Ecto neural progenitor cell (in vitro differentiated cells): ENCODE data around the gene RTN4R.
"Not testable (repeated sequence)": the region's sequence is repeated elsewhere in the genome, so short reads cannot be mapped to it uniquely, and the experiment has no call there.

ENCODE experiments used
- DNase-seq: peaks from one replicate; pipeline ENCODE4 v3.0.0-alpha.2; 2018; ENCODE audit warnings: low spot score

RTN4R gene

DNA sequence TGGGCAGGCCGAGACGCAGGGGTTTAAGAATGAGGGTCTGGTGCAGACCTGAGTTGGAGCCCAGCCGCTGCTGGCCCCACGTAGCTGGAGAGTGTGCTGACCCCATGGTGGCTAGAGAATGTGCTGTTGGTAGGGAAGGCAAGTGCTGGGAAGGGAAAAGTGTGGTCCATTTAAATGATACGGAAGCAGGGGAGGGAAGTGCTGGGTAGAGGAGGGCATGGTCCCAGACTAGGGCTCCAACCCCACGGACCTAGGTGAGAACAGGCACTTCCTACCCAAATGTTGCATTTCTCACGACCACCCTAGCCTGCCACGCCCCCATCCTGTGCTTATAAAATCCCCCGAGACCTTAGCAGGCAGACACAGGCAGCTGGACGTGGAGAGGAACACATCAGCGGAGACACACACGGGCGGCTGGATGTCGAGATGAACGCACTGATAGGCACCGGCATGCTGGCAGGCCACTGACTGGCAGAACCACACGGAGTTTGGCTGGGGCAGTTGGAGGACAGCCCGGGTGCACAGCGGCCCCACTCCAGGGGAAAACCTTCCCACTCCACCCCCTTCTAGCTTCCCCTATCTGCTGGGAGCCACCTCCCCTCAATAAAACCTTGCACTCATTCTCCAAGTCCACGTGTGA lies 18.8 kb upstream of the RTN4R start:
- not testable (repeated sequence) for DNase-seq

DNA sequence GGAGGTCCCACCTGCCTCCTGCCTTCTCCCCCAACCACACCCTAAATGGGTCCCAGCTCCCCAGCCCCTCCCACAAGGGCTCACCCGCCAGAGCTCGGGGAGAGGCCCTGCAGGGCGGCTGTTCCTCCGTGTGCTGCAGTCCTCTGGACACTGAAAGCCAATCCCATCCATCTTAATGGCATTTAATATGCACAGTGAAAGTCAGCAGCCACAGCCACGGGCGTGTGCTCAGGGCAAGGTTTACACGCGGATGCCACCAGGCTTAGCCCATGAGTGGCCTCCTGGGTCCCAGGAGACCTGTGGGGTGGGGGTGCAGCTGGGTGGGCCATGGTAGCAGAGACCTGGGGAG lies 18.2 kb upstream of the RTN4R start:
- not testable (repeated sequence) for DNase-seq

DNA sequence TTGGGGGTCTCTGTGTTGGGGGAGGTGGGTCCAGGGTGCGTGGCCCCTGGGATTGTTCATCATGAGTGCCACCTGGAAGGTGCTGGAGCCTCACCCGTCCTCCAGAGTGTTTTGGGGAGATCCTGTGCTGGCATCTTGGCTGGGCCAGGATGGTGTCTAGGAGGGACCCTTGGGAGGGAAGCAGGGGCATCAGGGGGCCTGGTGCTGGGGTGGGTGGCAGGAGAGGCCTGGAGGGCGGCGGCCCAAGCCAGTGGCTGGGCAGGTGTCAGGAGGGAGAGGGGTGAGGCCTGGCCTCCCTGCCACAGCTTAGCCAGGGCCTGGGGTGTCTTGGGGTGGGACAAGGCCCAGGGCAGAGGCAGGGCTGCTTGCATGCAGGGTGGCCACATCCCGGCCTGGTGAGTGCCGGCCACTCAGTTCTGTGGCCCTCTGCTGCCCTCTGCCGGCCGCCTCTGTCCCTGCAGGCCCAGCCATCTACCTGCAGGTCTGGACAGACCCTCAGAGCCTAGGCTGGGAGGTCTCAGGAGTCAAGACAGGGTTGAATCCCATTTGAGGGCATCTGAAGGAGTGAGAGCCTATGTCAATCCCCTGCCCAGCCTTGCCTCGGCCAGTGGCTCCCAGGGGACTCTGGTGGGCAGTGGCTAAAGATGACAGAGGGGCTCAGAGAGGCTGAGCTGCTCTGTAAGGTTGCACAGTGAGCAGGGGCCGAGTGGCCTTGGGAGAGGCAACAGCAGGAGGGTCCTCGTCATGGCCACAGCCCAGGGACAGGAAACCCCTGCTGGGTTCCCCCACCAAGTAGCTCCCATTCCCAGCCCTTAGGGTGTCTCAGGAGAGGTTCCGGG lies 17.6 kb upstream of the RTN4R start:
- DNase-seq, result peak; percentile 92

DNA sequence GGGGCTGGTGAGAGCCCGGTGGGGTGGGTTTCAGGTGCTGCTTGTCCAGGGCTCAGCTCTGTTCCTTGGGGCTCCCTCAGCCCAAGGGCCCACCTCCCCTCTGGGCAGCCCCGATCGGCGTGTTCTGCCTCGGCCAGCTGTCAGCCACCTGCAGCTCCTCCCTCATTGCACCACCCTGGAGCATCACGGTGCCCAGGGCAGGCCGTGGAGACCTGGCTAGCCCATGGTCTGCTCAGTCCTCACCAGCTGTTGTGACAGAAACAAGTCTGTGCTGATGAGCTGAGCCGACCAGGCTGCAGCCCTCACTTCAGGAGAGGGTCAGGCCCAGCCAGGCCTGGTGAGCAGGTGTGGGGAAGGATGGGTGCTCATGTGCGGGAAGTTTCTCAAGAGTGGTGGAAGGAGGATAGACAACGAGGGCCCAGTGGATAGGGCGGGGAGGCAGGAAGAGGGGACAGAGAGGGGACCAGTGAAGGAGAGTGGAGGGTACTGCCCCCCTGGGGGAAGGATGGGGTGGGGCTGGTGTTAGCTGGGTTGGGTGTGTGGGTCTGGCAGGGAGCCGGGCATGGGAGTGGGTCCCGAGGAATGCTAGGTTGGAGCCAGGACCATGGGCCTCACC lies 16.5 kb upstream of the RTN4R start:
- DNase-seq, result no peak

DNA sequence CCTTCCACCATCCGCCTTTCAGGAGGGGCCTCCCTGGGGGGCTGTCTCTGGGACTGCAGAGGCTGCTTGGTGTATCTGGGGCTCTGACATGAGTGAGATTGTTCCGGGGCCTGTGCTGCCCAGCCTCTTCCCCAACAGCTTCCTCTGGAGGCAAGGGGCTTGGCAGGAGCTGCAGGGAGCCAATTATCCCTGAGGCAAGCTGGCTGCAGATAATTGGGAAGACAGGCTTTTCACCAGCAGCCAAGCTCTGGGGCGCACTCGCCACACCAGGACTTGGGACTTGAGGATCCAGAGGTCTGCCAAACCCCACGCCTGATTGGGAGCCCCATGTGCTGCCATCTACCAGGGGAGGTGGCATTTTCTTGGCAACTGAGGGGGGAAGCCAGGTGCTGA lies 15.6 kb upstream of the RTN4R start:
- DNase-seq, result no peak

DNA sequence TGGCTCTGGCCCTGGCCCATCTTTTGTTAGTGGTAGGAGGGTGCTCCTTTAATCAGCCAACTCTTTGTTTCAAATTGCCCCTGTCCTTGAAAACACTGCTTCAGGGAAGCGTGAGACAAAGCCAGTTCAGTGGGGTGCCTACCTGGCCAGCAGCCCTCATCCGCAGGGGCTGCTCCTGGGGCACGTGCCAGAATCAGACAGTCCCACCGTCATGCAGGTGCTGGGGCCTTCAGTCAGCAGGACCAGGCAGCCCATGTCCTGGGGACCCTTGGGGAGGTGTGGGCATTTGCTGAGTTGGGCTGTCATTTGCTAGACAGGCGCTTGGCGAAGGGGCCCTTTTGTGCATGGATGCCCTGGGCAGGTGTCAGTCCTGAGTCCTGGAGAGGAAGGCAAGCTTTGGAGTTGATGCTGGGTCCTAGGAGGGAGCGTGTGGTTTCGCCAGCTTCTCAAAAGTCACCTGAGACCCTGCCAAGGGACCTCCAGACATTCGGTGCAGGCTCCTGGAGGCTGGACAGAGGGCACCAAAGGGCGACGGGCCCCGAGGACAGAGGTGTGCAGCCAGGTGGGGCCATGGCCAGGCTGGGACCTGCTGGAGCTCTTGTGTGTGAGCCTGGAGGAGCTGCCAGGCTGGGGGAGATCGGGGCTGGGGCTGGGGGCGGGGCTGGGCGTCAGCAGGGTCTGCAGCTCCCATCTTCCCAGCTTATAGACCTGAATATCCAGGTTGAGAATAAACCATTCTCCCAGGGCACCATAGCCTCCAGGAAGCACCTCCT lies 15.0 kb upstream of the RTN4R start:
- no peak for DNase-seq

DNA sequence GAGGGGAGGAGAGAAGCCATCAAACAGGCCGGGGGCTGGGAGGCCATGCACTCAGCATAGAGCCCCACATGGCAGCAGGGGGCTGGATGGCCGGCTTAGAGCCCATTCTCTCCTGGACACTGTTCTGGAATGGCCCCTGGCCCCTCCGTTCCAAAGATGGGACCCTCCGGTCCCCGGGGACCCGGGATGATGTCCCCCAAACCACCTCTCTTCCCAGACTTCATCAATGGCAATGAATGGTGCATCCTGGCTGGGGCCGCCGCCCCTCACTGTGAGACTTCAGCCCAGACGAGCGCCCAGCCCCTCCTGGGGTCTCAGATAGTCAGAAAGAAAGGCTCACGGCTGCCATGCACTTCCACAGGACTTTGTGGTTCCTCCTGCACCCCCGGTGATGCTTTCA lies 13.8 kb upstream of the RTN4R start:
- DNase-seq, result no peak

DNA sequence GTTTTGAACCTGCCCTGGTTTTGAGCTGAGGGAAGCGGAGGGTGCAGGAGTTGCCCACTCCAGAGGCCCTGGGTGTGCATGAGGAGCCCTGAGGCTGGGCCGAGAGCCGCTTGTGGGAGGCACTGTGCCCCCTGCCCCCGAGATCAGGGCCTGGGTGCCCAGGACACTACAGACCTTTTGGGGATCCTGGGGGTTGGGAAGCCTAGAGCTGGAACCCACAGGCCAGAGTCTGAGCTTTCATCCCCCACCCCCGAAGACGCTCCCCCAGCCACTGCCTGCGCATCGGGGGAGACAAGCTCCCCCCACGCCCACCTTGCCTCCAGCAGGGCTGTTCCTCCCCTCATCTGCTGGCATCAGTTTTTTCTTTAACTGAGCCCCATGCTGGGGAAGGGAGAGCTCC lies 13.4 kb upstream of the RTN4R start:
- not testable (repeated sequence) for DNase-seq

DNA sequence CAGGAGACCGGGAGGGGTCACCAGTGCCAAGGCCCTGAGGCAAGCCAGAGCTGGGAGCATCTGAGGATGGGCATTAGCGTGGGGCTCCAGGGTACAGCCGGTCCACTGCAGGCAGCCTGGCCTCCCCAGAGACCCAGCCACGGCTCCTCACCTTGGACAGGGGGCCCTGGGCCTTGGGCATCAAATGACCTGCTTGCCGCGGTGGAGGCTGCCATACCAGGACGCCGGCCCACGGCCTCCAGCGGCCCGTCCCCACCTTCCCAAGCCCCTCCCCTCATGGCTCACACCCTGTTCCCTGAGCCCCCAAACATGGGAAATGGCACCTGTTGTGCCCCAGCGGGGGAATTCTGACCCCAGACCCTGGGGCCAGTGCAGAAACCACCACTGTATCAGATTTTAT lies 12.7 kb upstream of the RTN4R start:
- DNase-seq, result no peak

DNA sequence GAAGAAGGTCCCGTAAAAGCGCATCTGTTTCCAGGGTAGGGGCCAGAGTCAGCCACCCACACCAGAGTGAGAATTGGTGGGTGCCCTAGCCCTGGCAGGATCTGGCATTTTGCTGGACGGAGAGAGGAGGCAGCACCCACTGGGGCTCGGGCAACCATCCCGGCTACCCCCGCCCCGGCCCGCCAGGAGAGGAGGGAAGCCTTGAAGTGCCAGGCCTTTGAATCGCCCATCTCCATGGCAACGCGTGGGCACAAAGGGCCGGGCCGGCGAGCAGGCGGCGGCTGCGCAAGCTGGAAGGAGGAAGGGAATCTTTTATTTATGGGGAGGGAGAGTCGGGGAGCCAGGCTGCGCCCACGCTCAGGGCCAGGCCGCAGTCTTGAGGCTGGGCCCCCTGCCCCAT lies 12.0 kb upstream of the RTN4R start:
- DNase-seq, result not testable (repeated sequence)

DNA sequence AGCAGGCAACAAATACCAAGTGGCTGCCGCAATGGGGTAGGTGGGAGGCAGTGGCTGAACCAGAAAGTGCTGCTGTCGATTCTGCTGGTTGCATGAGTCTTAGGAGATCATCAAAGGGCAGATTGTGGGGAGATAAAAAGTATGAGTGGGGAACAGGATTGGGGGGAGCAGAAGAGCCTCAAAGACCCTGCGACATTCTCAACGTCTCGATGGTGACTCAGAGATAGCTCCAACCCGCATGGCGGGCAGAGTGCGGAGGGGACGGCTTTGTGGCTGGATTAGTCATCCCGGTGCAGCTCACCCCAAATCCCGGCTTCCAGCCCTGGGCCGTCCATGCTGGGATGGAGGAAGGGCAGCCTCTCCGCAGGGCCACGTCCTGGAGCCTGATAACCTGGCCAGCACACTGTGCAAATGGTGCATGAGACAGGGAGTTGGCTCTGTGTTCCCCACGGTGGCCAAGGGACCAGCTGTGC lies 11.6 kb upstream of the RTN4R start:
- DNase-seq, result no peak

DNA sequence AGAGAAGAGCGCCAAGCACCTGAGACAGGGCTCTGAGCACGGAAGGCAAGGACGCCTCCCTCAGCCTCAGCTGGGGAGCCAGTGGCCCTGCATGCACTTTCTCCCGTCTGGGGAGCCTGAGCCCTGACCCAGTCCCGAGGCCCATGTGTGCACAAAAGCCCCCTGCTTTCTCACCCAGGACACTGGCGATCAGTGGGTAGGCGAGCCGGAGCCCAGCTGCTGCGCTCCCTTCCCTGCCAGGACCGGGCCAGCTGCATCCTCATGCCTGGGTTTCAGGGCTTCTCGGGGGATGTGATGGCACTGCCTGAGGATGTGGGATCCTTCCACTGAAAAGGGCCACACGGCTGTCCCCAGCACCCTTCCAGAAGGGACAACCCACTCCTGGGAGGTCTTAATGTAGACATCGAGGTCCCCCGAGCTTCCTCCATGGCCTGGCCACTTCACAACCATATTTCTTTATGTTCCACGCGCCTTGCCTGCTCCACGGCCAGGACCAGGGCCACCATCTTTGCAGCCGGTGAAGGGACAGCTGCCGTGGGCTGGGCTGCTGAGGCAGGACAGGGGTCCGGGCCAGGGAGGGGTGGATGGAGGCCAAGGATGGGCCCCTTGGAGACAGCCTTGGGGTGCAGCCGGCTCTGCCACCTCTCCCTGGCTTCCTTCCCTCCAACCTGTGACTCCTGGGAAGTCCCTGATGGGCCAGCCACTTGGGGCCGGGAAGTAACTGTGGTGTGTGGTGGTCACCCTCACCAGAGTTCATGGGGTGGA lies 10.8 kb upstream of the RTN4R start:
- DNase-seq, result not testable (repeated sequence)

DNA sequence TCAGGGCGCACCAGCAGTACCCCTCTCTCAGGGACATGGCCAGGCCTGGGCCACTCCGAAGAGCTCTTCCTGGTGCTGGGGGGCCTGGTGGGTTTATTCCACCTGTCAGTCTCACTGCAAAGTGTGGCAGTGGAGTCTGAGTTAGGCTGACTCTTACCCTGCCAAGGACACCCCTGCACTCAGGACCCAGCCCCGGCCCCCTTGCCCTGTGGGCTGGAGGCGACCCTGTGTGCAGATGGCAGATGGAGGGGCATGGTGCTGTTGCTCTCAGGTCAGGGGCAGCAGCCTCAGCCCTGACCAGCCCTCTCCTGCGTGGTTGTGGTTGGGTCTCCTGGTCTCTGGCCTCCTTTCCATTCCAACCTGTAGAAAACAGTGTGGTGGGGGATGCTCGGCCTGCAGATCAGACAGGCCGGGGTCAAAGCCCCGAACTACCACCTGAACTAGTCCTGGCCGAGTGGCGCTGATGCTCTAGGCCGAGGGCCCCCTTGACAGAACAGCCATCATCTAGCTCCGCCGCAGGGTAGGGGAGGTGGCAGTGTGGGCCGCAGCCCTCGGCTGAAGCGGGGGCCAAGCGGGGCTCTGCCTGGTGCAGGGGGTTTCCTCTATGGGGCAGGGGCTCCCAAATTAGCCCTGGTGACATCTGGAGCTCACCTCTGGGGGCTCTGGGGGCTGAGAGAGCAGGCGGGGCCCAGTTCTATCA lies 10.0 kb upstream of the RTN4R start:
- DNase-seq, result not testable (repeated sequence)

DNA sequence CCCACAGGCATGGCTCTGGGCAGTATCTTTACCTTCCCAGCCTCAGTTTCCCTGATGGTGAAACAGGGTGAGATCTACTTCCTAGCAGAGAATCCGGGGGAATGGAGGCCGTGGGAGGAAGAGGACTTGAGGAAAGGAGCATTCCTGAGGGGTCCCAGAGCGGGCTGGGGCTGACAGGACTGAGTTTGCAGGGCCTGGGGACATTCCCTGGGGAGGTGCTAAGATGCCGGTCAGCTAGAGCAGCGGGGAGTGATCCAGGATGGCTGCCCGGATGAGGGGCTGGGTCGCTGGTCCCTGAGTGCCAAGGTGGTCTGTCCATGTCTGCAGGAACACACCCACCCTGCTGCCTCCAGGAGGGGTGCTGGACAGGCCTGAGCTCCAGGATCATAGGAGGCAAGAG lies 8.3 kb upstream of the RTN4R start:
- no peak for DNase-seq

DNA sequence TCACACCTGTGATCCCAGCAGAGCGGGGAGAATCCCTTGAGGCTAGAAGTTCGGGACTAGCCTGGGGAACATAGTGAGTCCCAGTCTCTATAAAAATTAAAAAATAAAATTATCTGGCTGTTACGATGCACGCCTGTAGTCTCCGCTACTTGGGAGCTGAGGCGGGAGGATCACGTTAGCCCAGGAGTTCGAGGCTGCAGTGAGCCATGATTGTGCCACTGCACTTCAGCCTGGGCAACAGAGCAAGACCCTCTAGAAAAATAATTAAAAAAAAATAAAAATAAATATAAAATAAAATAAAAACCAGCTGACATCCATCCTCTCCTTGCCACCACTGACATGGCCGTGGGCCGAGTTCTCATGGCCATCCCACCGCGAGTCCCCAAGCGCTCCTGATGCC lies 7.7 kb upstream of the RTN4R start:
- no peak for DNase-seq

DNA sequence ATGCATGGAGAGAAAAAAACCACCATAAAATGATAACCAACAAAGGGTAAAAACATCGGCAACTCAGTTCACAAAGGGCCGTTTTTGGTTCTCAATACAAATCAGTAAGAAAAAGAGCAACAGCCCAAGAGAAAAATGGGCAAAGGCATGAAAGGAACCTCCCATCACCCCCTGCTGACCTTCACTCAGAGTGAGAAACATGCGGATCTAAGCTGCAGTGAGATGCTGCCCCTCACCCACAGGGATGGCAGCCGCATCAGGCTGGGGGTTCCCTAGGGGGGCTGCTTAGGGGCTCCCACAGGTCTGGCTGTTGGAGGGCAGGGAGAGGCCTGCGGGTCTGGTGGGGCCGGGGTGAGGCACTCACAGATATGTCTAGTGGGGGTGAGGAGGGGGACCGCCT lies 7.2 kb upstream of the RTN4R start:
- DNase-seq, result not testable (repeated sequence)

DNA sequence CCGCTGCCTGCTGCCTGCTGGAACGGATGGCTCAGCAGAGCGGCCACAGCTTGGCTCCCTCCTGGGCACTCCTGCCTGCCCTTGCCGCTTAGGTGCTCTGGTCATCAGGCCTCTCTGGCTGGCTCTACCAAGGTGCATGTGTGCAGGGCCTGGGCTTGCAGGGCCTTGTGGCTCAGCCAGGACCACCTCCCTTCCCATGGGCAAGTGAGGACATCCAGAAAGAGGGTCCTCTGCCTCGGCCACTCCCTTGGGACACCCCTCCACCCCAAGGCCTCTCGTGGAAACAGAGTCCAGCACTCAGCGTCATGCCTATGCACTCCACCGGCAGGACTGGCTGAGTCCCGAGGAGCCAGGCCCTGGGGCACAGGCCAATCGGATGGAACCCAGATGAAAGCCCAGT lies 6.3 kb upstream of the RTN4R start:
- not testable (repeated sequence) for DNase-seq

DNA sequence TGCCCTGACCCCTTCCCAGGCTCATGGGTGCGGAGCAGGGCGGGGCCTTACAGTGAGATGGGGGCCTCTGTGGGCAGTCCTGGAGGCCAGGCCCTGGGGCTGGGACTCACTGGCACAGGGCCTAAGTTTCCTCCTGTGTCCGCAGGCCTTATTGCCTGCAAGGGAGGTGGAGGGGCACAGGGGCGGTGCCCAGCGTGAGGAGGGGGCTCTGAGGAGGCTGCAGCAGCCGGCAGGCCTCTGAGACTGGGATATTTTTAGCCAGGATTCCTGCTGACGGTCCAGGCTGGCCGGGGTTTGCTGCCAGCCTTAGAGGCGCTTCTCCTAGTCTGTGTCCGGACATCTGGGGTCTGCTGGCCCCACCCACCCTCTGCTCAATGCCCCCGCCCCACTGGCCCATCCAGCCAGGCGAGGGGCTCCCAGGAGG lies 5.7 kb upstream of the RTN4R start:
- DNase-seq, result no peak

DNA sequence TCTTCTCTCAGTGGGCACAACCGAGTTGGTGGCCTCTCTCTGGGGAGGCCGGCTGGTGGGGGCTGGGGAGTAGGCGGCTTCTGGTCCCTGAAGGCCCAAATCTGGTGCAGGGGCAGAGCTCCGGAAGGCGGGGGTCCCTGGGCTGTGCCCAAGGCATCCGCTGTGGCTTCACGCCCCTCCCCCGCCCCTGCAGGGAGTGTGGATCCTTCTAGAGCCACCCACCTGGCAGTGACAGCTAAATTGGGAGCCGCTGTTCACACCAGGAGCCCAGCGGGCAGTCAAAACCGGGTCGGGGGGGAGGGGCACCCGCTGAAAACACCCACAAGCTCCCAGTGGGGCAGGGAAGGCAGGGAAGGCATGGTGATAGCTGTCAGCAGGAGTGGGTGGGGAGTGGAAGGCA lies 4.6 kb upstream of the RTN4R start:
- no peak for DNase-seq

DNA sequence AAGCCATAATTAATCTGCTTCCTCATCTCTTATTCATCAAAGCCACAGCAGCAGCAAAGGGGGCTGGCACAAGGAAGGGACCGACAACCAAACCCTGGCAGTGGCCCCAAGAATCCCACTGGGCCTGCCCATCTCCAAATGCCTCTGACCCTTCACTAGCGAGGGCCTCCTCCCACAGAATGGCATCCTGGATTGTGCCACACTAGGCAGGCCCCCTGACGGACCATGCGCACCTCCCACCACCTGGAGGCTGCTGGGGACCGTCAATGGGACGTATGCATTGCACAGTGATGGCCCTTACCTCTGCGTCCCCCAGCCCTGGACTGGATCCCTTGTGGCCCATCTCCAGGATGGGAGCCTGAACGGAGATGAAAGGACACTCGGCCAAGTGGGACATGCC lies 4.1 kb upstream of the RTN4R start:
- no peak for DNase-seq
